SK-N-SH (cell line): ENCODE data around the gene ZRANB2. TPM values are rescaled to one million over a fixed set of nuclear protein-coding genes. Genes with fewer than 3 reads are reported as not detected.

Experiments used
- CHD2 ChIP-seq: fragments of 150-350 bp; IDR thresholded peaks from 2 replicates; pipeline ENCODE4 v1.6.1; 2018; ENCODE audit warnings: low read length; ENCODE audit not compliant: partially characterized antibody
- ELF1 ChIP-seq: IDR thresholded peaks from 2 replicates; pipeline ENCODE4 v1.4.0; 2012
- EP300 ChIP-seq, 2 experiments: IDR thresholded peaks; 2 replicates each; pipeline versions ENCODE4 v1.4.0 to v1.6.1; 2012; ENCODE audit warnings: borderline replicate concordance in 1 of 2, low read depth in 1 of 2, low read length in 1 of 2
- EZH2phosphoT487 ChIP-seq: fragments of 200-600 bp; sonication (generic); IDR thresholded peaks from 2 replicates; pipeline ENCODE4 v1.6.1; 2017; ENCODE audit warnings: low read depth, mixed run types, mild to moderate bottlenecking, antibody characterized with exemption, moderate library complexity, borderline replicate concordance
- FOSL2 ChIP-seq: IDR thresholded peaks from 2 replicates; pipeline ENCODE4 v1.4.0; 2012; ENCODE audit warnings: low read depth, mild to moderate bottlenecking, moderate library complexity, borderline replicate concordance
- FOXJ3 ChIP-seq: sonication (generic); formaldehyde crosslinking; IDR thresholded peaks from 2 replicates; pipeline ENCODE4 v1.5.1; 2020; ENCODE audit warnings: mild to moderate bottlenecking, missing genetic modification reagents
- FOXM1 ChIP-seq: IDR thresholded peaks from 2 replicates; pipeline ENCODE4 v1.4.0; 2012; ENCODE audit warnings: low read depth, mild to moderate bottlenecking
- GABPA ChIP-seq: IDR thresholded peaks from 2 replicates; pipeline ENCODE4 v1.4.0; 2012; ENCODE audit warnings: low read depth, mild to moderate bottlenecking
- GATA2 ChIP-seq: sonication (generic); formaldehyde crosslinking; IDR thresholded peaks from 2 replicates; pipeline ENCODE4 v1.5.0; 2020; ENCODE audit warnings: mild to moderate bottlenecking, missing genetic modification reagents
- IRF3 ChIP-seq: fragments of 150-350 bp; IDR thresholded peaks from 2 replicates; pipeline ENCODE4 v1.6.1; 2016; ENCODE audit warnings: mild to moderate bottlenecking, low read depth, low read length
- MAX ChIP-seq: IDR thresholded peaks from 2 replicates; pipeline ENCODE4 v1.4.0; 2012; ENCODE audit warnings: low read depth
- MEF2A ChIP-seq: IDR thresholded peaks from 2 replicates; pipeline ENCODE4 v1.4.0; 2012; ENCODE audit warnings: low read depth, borderline replicate concordance
- MXI1 ChIP-seq: IDR thresholded peaks from 2 replicates; pipeline ENCODE4 v1.6.1; 2012; ENCODE audit warnings: mild to moderate bottlenecking, low read depth, low read length, improper control_type of control experiment
- POLR2AphosphoS5 ChIP-seq: IDR thresholded peaks from 2 replicates; pipeline ENCODE4 v1.6.1; 2012; ENCODE audit warnings: low read depth, low read length
- RAD21 ChIP-seq: IDR thresholded peaks from 2 replicates; pipeline ENCODE4 v1.6.1; 2012; ENCODE audit warnings: mild to moderate bottlenecking, low read length
- RCOR1 ChIP-seq: fragments of 150-350 bp; IDR thresholded peaks from 2 replicates; pipeline ENCODE4 v1.6.1; 2017; ENCODE audit warnings: antibody characterized with exemption, low read length
- REST ChIP-seq: IDR thresholded peaks from 2 replicates; pipeline ENCODE4 v1.6.1; 2012; ENCODE audit warnings: mild to moderate bottlenecking, low read depth, low read length, moderate library complexity
- RFX5 ChIP-seq: IDR thresholded peaks from 2 replicates; pipeline ENCODE4 v1.6.1; 2012; ENCODE audit warnings: mild to moderate bottlenecking, improper control_type of control experiment, low read length
- RXRA ChIP-seq: IDR thresholded peaks from 2 replicates; pipeline ENCODE4 v1.4.0; 2012; ENCODE audit warnings: low read depth, mild to moderate bottlenecking, borderline replicate concordance
- USF1 ChIP-seq: IDR thresholded peaks from 2 replicates; pipeline ENCODE4 v1.4.0; 2012; ENCODE audit warnings: low read depth, borderline replicate concordance
- USF2 ChIP-seq: fragments of 150-350 bp; IDR thresholded peaks from 2 replicates; pipeline ENCODE4 v1.6.1; 2017; ENCODE audit warnings: antibody characterized with exemption, low read length, low read depth, borderline replicate concordance
- YY1 ChIP-seq: IDR thresholded peaks from 2 replicates; pipeline ENCODE4 v1.4.0; 2012; ENCODE audit warnings: low read depth, mild to moderate bottlenecking
- polyA plus RNA-seq, 3 experiments: library from polyadenylated mRNA; depleted of rRNA; stranded (reverse); fragments of >200 nt; gene quantifications; 2 replicates each; pipeline ENCODE4 v1.2.3, GENCODE V29; 2012

Gene ZRANB2
- polyA plus RNA-seq, 1 of the 3 experiments (the other 2 are of a cell fraction) = 45.2 TPM

- TF ChIP-seq FOSL2 (no peak), USF2 (no peak), RAD21 (peak; percentile 98), RXRA (no peak), MXI1 (no peak), RCOR1 (no peak), MEF2A (no peak), REST (no peak), USF1 (no peak), IRF3 (no peak), GATA2 (no peak), YY1 (no peak), MAX (no peak), FOXJ3 (CRISPR knock-in tag) (no peak), FOXM1 (no peak), GABPA (no peak), POLR2AphosphoS5 (no peak), CHD2 (no peak), ELF1 (no peak), EP300 (IDR thresholded peaks at IDR 0.05; ENCODE audit: borderline replicate concordance in 1 of 2, low read depth in 1 of 2, low read length in 1 of 2) (no peak), EZH2phosphoT487 (no peak), RFX5 (no peak)
Observed at GRCh38 chr1:71049951-71050598, 30.8 kb downstream of the ZRANB2 start (continued).
